HG02943 (cell line): Measurements from ENCODE around the gene UBA52.
"Not testable (repeated sequence)": the region's sequence is repeated elsewhere in the genome, so short reads cannot be mapped to it uniquely, and the experiment has no call there.

Experiments used
- ATAC-seq: cut with Tn5 transposase; IDR thresholded peaks from one replicate; pipeline ENCODE4 v1.9.1; 2021; ENCODE audit warnings: mild to moderate bottlenecking, low read depth, moderate library complexity; ENCODE audit not compliant: unreplicated experiment

The UBA52 gene

DNA sequence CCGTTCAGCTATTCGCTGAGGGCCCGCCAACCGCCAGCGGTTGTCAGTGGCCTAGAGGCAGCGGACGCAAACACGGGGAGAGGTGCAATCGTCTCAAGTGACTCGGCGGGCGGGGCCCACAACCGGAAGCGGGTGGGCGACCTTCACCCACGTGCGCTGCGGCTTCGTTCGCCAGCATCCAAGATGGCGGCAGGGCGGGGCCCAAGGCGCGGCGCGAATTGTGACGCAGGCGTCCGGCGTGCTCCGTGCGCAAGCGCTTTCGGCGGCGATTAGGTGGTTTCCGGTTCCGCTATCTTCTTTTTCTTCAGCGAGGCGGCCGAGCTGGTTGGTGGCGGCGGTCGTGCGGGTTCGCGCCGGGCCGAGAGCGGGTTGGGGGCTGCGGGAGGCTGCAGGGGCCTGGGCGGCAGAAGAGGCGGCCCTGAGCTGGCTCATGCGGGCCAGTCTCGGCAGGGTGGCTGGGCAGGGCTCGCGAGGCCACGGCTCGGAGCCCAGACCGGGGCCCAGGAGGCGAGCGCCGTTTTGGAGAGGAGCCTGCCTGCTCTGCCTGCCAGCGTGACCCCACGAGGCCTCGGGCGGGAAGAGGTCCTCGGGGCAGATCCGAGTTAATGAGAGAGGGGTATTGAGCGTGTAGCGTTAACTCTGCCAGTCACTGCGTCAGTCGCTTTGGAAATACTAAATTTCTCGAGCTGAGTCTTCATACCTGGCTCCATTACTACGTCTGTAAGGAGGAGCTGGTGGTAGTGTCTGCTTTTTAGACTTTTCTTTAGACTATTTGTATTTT is at the start of gene UBA52:
TSS of gene UBA52 (plus strand) at position 294 of the 781 bp plus-strand sequence. CDS start 1,444 bp downstream, outside the sequence.
- ATAC-seq, result peak; percentile 84

DNA sequence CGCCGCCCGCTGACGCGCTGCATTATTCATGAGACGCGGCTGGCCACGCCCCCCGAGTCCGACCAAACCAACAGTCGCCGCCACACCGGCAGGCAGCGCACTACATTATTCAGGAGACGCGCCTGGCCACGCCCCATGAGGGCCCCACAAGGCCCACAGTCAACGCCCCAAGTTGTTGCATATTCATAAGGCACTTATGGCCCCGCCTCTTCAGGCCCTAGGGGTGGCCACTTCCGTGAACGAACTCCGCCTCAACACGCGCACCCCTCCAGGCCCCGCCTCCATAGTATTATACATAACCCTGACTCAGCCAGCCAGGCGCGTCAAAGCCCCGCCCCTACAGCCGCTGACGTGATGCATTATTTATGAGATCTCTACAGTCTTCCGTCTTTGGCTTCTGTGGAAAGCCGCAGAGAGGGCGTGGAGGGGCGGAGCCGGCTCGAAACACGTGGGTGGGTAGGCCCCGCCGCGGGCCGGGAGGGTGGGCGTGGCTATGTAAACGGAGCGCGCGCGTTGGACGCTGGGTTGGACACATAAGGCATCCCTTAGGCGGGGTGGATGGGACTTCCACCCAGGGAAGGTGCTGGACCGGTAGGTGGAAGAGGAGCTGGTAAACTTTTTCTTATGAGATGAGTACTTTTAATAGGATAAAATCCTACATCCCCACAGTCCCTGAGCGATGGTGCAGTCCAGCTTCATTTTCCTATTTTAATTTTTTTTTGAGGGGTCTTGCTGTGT is 49.4 kb upstream of the UBA52 start:
- peak; percentile 84 for ATAC-seq

DNA sequence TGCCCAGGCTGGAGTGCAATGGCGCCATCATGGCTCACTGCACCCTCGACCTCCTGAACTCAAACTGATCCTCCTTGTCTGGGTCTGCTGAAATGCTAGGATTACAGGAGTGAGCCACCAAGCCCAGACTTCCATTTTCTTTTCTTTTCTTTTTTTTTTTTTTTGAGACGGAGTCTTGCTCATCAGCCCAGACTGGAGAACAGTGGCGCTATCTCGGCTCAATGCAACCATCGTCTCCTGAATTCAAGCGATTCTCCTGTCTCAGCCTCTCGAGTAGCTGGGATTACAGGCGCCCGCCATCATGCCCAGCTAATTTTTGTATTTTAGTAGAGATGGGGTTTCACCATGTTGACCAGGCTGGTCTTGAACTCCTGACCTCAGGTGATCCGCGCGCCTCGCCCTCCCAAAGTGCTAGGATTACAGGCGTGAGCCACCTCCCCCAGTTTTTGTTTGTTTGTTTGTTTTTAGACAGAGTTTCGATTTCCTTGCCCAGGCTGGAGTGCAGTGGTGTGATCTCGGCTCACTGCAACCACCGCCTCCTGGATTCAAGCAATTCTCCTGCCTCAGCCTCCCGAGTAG is 48.7 kb upstream of the UBA52 start:
- ATAC-seq, result not testable (repeated sequence)

DNA sequence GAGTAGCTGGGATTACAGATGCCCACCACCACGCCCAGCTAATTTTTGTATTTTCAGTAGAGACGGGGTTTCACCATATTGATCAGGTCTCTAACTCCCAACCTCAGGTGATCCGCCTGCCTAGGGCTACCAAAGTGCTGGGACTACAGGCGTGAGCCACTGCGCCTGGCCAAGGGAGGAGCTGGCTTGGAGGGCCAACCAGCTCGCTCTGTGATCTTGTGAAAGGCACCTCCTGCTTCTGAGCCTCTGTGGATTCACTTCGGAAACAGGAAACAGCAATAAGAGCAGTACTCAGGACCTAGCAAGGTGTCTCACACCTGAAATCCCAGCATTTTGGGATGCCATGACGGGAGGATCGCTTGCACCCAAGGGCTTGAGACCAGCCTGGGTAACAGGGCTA is 47.8 kb upstream of the UBA52 start:
- no peak for ATAC-seq

DNA sequence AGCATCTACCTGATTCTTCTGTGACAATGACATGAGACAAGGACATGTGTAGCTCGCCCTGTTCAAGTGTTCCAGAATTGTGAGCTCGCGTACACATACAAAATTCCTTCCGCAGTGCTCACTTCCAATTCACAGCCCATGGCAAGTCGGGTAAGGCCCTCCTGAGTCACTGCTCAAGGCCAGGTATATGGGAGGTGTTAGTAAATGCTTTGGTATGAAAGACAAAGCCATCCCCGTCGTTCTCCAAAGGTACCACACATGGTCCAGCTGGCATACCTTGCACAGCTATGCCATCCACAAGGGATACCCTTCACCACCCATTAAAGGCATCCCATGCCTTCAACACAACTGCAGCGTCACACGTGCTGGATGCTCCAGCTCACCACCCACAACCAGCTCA is 45.3 kb upstream of the UBA52 start:
- no peak for ATAC-seq

DNA sequence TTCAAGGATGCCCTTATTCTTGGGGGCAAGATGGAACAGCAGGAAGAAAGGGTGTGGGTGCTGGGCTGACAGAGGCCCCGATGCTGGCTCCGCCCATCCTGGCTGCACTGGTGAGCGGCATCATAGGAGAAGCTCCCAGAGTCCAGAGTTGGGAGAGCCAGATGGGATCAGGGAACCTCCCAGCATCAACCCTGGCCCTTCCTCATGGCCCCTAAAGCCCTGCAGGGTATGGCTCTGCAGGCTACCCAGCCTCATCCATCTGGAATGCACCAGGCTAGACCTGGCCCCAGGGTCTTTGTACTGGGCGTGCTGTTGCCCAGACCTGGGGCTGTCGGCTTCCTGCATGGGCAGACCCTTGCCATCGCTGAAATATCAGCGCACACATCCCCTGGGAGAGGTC is 41.9 kb upstream of the UBA52 start:
- ATAC-seq, result no peak

DNA sequence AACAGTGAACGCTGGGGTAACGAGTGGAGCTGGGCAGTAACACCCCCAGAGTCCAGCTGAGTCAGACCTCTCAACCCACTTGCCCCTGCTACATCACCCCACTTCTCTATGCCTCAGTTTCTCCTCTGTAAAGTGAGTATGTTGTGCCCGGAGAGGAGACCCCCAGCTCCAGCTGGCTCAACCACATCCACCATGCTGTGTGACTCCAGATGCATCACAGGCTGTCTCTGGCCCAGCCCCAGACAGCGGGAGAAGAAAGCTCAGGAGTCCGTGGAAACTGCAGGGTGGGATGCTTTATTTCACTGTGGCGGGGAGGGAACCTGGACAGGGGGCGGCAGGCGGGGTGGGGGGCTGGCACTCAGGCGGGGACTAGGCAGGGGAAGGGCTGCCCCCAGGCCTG is 40.2 kb upstream of the UBA52 start:
- no peak for ATAC-seq

DNA sequence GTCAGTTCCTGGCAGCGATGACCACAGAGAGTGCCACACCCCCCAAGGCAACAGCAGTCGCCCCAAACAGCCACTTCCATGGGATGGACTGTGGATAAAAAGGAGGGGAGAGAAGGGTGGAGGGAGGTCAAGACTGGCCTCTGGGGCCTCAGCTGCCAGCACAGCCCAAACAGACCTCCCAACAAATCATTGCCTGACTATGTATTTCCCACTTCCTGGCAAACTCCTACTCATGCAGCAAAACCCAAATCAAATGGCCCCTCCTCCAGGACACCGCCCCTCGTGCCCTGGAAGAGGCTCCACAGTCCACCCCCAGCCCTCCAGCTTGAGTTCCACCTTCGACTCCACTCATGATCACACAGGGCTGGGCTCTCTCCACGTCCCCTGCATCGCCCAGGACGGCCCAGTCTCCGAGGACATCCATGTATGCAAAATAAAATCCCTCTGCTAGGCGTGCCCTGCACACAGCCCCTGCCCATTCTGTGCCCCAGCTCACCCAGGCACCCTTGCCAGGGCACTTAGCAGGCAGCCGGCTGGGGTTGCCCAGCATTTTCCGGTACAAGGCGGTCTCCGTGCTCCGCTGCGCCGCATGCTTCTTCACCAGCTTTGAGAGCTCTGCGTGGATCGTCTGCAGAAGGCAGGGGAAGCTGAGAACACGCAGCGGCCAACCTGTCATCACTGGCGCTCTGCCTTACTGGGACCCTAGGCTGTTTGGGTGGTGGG is 39.3 kb upstream of the UBA52 start:
- no peak for ATAC-seq

DNA sequence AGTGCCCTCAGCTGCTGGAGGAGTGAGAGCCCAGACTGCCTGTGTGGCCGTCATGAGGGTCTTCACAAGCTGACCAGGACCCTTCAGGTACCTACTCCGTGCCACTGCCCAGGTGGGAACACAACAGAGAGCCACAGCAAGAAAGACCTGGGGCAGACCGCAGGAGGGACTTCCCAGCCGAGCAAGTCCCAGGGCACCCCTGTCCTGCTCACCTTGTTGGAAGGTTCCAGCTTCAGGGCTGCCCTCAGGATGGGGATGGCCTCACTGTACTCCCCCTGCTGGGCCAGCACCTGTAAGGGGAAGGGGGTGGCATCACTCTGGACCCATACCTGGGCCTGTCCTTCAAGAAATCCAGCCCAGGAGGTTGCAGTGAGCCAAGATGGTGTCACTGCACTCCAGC is 38.6 kb upstream of the UBA52 start:
- ATAC-seq, result no peak

DNA sequence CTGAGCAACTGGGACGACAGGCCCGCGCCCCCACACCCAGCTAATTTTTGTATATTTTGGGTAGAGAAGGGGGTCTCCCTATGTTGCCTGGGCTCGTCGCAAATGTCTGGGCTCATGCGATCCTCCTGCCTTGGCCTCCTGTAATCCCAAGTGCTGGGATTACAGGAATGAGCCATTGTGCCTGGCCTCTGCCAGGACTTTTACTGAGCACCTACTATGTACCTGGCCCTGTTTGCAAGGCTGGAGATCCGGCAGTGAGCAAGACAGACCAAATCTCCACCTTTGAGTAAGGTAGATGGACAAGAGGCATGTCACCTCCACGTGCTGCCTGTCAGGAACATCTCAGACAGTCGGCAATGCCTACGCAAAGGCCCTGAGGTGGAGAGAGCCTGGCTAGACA is 35.2 kb upstream of the UBA52 start:
- no peak for ATAC-seq

DNA sequence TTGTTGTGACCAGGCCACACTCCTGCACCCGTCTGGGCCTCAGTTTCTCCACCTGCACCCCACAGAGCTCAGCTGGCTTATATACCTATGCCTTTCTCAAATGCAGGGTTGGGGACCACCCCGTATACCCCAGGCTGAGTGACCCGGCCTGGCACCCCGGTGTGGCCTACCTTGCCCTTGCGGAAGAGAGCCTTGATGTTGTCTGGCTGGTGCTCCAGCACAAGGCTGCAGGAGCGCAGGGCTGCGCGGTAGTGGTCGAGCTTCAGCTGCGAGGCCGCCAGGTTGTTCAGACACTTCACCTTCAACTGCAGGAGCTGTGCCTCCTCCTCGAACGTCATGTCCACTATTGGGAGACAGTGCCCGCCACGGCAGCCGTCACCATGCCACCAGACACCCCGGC is 34.2 kb upstream of the UBA52 start:
- no peak for ATAC-seq

DNA sequence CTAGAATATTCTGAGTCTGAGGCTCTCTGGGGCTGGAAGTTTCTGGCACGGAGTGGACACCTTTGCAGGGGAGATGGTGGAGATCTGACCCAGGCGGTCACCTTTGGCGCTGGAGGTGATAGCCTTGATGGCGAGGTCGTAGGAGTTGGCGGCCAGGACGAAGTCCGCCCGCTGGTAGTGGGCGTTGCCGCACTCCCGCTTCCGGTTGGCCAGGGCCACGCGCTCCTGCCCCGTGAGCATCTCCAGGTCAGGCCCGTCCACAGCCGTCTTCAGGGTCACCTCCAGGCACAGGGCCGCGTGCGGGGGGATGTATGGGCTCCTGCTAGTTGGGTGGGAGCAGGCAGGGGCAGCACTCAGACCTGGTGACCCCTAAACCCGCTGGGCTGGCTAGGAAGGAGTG is 33.5 kb upstream of the UBA52 start:
- no peak for ATAC-seq

DNA sequence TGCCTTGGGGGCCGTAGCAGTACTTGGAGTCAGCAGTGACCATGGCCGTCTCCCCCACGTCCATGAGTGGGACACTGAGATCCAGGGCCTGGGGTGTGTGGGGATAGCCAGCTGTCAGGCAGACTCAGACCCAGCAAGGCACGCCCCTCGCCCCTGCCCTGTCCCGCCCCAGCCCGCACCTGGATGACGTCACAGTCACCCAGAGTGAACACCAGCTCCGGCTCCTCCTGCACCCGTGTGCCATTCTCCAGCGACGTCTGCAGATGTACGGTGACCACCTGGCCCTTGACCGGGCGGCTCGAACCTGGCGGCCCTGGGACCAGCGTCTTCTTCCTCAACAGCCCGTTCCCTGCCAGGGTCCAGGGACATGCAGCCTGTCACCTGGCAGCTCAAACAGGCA is 32.3 kb upstream of the UBA52 start:
- no peak for ATAC-seq

DNA sequence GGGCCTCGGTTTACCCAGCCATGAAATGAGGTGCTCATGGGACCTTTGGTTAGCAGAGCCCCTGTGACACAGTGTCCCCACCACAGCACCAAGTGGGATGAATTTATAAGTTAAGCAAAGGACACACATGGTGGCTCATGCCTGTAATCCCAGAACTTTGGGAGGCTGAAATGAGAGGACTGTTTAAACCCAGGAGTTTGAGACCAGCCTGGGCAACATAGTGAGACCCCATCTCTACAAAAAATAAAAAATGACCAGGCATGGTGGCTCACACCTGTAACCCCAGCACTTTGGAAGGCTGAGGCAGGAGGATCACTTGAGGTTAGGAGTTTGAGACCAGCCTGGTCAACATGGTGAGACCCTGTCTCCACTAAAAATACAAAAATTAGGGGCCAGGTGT is 31.5 kb upstream of the UBA52 start:
- ATAC-seq, result not testable (repeated sequence)

DNA sequence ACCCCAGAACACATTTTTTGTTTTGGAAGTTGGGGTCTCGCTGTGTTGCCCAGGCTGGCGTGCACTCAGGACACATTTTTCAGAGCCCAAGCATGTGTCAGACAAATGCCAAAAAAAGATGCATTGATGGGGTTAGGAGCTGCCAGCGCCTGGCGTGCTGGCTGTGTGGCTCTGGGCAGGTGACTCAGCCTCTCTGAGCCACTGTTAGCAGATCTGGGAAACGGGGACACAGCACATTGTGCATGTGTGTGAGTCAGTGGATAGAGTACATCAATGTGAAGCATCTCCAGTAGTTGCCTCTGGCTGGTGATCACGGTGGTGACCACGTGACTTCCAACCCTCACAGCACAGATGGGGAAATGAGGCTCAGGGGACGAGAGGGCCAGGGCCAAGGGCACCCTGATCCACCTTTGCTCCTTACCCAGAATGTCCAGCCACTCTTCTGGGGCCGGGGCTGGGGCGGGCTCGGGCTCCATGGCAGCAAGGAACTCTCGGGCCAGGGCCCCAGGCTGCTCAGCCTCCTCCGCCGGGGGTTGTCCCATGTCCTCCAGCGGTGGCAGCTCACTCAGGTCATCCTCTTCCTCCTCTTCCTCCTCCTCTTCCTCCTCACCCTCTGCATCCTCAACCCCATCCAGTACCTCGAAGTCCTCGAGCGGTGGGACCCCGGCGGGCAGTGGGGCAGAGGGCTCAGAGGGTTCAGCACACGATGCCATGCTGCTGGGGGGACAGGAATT is 30.2 kb upstream of the UBA52 start:
- no peak for ATAC-seq

DNA sequence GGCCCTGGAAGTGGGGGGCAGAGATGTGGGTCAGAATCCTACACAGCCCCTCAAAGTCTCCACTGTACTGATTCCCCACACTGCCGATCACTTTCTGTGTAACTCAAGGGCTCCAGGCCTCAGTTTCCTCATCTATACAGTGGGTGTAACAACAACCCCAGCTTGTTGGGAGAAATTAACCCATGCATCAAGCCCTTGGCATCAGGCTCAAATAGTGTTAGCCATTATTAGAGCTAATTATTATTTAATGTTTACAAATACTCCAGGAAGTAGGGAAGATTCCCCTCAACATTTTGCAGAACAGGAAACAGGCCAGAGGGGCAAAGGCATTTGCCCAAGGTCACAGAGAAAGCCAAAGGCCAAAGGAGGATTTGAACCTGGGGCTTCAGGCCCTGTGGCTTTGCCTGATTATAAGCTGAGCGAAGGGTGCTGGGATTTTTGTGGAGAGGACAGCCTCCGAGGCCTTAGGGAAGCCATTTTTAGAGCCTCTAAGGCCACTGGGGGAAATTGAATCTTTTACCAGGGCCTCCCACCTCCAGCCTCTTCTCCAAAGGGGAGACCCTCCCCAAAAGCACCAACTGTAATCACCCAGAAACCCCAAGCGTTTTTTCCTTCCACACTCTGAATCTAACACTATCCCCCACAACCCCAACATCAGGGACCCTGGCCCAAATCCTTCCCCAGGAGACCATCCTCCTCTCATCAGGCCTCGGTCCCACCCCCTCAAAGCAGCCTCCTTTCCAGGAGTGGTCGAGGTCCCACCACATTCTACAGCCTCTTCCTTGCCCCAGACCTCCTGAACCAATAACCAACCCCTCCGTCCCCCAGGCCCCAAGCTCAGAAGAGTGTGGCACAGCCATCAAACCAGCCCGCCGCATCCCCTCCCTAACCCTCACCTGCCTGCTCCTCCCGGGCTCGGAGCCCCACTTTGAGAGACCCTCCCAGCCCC is 29.4 kb upstream of the UBA52 start:
- no peak for ATAC-seq

DNA sequence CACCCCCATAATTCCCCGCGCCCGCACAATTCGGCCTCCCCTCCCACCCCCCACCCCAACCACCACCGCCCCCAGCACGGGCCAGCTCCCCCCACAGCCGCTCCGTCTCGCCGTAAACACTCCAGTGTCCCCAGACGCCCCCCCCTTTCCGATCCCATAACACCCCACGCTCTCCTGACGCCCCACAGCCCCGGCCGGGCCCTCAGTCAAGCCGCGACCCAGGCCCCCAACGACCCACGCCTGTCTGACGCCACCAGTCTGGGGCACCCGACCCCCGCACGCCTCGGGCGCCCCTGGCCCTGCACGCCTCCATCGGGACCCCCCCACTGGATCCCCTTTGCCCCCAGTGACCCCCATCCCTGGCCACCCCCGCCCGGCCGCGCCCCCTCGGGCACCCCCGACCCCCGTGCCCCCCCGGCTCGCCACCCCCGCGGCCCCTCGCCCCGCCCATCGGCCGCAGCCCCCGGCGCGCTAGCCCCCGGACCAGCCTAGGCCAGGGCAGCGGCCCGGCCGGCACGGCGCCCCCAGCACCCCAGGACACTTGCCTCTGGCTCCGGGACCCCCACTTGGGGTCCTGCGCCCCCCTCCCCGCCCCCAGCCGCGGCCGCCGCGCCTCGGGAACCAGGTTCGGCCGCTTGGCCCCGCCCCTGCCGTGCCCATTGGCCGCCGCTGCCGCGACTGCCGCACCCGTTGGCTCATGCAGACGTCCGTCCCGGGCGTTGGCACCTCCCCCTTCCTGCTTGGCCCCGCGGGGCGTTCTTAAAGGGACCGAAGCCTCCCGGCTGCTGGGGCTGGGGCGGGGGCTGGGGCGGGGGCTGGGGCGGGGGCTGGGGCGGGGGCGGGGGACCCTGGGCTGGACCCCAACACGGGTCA is 28.5 kb upstream of the UBA52 start, which contains the start of gene FKBP8:
TSS of gene FKBP8 (minus strand) at position 633 of the 873 bp plus-strand sequence. CDS start 1,603 bp downstream, outside the sequence.
- ATAC-seq, result peak; percentile 79

DNA sequence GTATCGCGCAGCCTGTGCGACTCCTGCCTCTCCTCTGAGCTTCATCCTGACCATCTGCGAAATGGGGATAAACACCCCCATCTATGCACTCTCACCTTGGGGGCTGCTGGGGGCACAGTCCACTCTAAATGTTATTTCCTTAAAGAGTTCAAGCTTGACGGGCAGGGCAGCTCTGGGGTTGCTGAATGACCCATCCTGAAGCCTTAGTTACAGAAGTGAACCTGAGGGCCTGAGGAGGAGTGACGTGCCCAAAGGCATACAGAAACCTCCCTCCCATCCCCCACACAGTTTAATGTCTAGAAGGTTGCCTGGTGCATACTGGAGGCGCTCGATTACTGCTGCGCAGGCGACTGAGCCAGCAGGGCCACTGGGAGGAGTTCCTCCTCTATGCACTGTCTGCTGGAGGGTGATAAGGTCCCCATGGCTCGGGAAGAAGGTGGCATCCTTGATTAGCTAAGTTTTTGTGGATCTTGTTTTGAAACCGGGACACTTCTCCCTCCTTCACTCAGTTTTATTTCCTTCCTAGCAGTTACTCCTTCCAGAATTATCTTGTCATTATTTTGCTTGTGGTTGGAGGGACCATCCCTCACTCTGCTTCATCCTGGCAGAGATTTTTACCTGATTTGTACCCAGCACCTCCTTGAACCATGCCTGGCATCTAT is 27.7 kb upstream of the UBA52 start:
- ATAC-seq, result peak; percentile 41
